SK-N-SH treated with all-trans-retinoic acid at 6 μM for 48 hours (cell line): ENCODE data around the gene SETD6.

Source experiments
- ARNTL ChIP-seq: fragments of 450-650 bp; formaldehyde crosslinking; IDR thresholded peaks from 2 replicates; pipeline ENCODE4 v1.5.0; 2020; ENCODE audit warnings: low read depth, mild to moderate bottlenecking, moderate library complexity, borderline replicate concordance
- GLIS3 ChIP-seq: fragments of 250-450 bp; sonication (Bioruptor Pico); IDR thresholded peaks from 2 replicates; pipeline ENCODE4 v1.5.0; 2020; ENCODE audit warnings: mild to moderate bottlenecking, moderate library complexity
- OSR1 ChIP-seq: fragments of 250-450 bp; sonication (Bioruptor Pico); IDR thresholded peaks from 2 replicates; pipeline ENCODE4 v1.8.0; 2022; ENCODE audit warnings: moderate library complexity, mild to moderate bottlenecking, inconsistent platforms
- PATZ1 ChIP-seq: fragments of 250-450 bp; sonication (Bioruptor Pico); IDR thresholded peaks from 2 replicates; pipeline ENCODE4 v1.8.0; 2020; ENCODE audit warnings: mild to moderate bottlenecking, moderate library complexity, borderline replicate concordance
- POU6F1 ChIP-seq: fragments of 250-450 bp; sonication (Bioruptor Pico); IDR thresholded peaks from 2 replicates; pipeline ENCODE4 v1.8.0; 2021; ENCODE audit warnings: low read depth, mild to moderate bottlenecking, moderate library complexity, borderline replicate concordance
- TOX ChIP-seq: fragments of 250-450 bp; sonication (Bioruptor Pico); IDR thresholded peaks from 2 replicates; pipeline ENCODE4 v1.8.0; 2021; ENCODE audit warnings: mild to moderate bottlenecking, moderate library complexity, borderline replicate concordance
- TSHZ2 ChIP-seq: fragments of 250-450 bp; sonication (Bioruptor Pico); IDR thresholded peaks from 2 replicates; pipeline ENCODE4 v1.5.0; 2020; ENCODE audit warnings: mild to moderate bottlenecking, moderate library complexity
- ZC3H10 ChIP-seq: fragments of 250-450 bp; sonication (Bioruptor Pico); IDR thresholded peaks from 2 replicates; pipeline ENCODE4 v1.5.1; 2021; ENCODE audit warnings: mild to moderate bottlenecking, moderate library complexity
- ZFP3 ChIP-seq: fragments of 250-450 bp; sonication (Bioruptor Pico); IDR thresholded peaks from 2 replicates; pipeline ENCODE4 v1.5.0; 2020; ENCODE audit warnings: mild to moderate bottlenecking, moderate library complexity
- ZFP30 ChIP-seq: fragments of 450-650 bp; formaldehyde crosslinking; IDR thresholded peaks from 2 replicates; pipeline ENCODE4 v1.5.0; 2022; ENCODE audit warnings: mild to moderate bottlenecking, moderate library complexity
- TF ChIP-seq, protein P1 (sequence below): fragments of 250-450 bp; sonication (Bioruptor Pico); IDR thresholded peaks from 2 replicates; pipeline ENCODE4 v1.5.1; 2020; ENCODE audit warnings: low read depth, mild to moderate bottlenecking, moderate library complexity

- no peak for TF ChIP-seq ZC3H10 (CRISPR knock-in tag)
- no peak for TF ChIP-seq TSHZ2 (CRISPR knock-in tag)
- no peak for TF ChIP-seq ARNTL (CRISPR knock-in tag)
- no peak for TF ChIP-seq ZFP3 (CRISPR knock-in tag)
- no peak for TF ChIP-seq TOX (CRISPR knock-in tag)
- TF ChIP-seq ZFP30 (CRISPR knock-in tag): no peak
- TF ChIP-seq, protein P1, sequence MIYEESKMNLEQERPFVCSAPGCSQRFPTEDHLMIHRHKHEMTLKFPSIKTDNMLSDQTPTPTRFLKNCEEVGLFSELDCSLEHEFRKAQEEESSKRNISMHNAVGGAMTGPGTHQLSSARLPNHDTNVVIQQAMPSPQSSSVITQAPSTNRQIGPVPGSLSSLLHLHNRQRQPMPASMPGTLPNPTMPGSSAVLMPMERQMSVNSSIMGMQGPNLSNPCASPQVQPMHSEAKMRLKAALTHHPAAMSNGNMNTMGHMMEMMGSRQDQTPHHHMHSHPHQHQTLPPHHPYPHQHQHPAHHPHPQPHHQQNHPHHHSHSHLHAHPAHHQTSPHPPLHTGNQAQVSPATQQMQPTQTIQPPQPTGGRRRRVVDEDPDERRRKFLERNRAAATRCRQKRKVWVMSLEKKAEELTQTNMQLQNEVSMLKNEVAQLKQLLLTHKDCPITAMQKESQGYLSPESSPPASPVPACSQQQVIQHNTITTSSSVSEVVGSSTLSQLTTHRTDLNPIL: no peak
- no peak for TF ChIP-seq OSR1 (CRISPR knock-in tag)
- no peak for TF ChIP-seq POU6F1
- TF ChIP-seq PATZ1: no peak
- no peak for TF ChIP-seq GLIS3
These were observed 4.3 kb upstream of the SETD6 start for GRCh38 chr16:58510776-58511628.
